ENCODE measurements around the gene RHEBL1. TPM values are rescaled to one million over a fixed set of nuclear protein-coding genes. Genes with fewer than 3 reads are reported as not detected.

Gene RHEBL1
- total and polyA plus RNA-seq, 10 donors = 2.0 to 6.7 (median 3.1) TPM

- intact Hi-C loops (cut with DNase I; ENCODE audit: low total_unique reads) = no loop called here
- Histone ChIP-seq H3K4me3 (no peak overlapping the region), H3K27ac (no peak overlapping the region), H3K9me3 (no peaks in the 10 kb centered on the region), H3K4me1 (peaks cover 31 to 47% (median 35%) of the 10 kb centered on the region in 6 donors), H3K36me3 (peaks cover 9 to 77% (median 75%) of the 10 kb centered on the region in 6 donors), H3K27me3 (replicated peaks in 1 of 7) (no peaks in the 10 kb centered on the region)
- 91 to 95% (median 92%) methylated on average over 12 to 16 of the region's 16 CpGs for WGBS, 5 donors
- peak; percentile 61 for DNase-seq
- TF ChIP-seq CTCF (IDR thresholded peaks at IDR 0.05 in 8 of 11, conservative IDR thresholded peaks at IDR 0.05 in 3 of 11) (no peak), POLR2AphosphoS5 (IDR thresholded peaks at IDR 0.05) (no peak), POLR2A (IDR thresholded peaks at IDR 0.05) (no peak)
Observed at GRCh38 chr12:49052451-49053208, 17.1 kb downstream of the RHEBL1 start.

GRCh38 chr12:49051777-49052438 is 17.9 kb downstream of the RHEBL1 start:
- Histone ChIP-seq H3K4me1 (peaks cover 23 to 40% (median 27%) of the 10 kb centered on the region in 6 donors), H3K27ac (no peak overlapping the region), H3K36me3 (peaks cover 9 to 84% (median 83%) of the 10 kb centered on the region in 6 donors), H3K4me3 (no peak overlapping the region), H3K27me3 (replicated peaks in 1 of 7) (no peaks in the 10 kb centered on the region), H3K9me3 (no peaks in the 10 kb centered on the region)
- DNase-seq = peak; percentile 62
- TF ChIP-seq CTCF (IDR thresholded peaks at IDR 0.05 in 8 of 11, conservative IDR thresholded peaks at IDR 0.05 in 3 of 11) = no peak
- no peak for TF ChIP-seq POLR2A (IDR thresholded peaks at IDR 0.05)
- TF ChIP-seq POLR2AphosphoS5 (IDR thresholded peaks at IDR 0.05) = no peak
- WGBS, 5 donors = 90 to 94% (median 93%) methylated on average over 20 of the region's 20 CpGs
- intact Hi-C loops (cut with DNase I; ENCODE audit: low total_unique reads) = no loop called here

- peak; percentile 69 for DNase-seq
- intact Hi-C loops (cut with DNase I; ENCODE audit: low total_unique reads) = no loop called here
- H3K27ac ChIP-seq = no peak overlapping the region
- H3K9me3 ChIP-seq = no peaks in the 10 kb centered on the region
- peaks cover 18 to 35% (median 22%) of the 10 kb centered on the region in 6 donors for H3K4me1 ChIP-seq
- peaks cover 12 to 90% (median 88%) of the 10 kb centered on the region in 6 donors for H3K36me3 ChIP-seq
- no peak overlapping the region for H3K4me3 ChIP-seq
- no peak for TF ChIP-seq POLR2A (IDR thresholded peaks at IDR 0.05)
- peak in 1 of 3 donors; percentile 49 for TF ChIP-seq POLR2AphosphoS5 (IDR thresholded peaks at IDR 0.05)
- no peak for TF ChIP-seq CTCF (IDR thresholded peaks at IDR 0.05 in 8 of 11, conservative IDR thresholded peaks at IDR 0.05 in 3 of 11)
- 94 to 97% (median 97%) methylated on average over 11 to 18 of the region's 18 CpGs for WGBS, 5 donors
- H3K27me3 ChIP-seq (replicated peaks in 1 of 7) = no peaks in the 10 kb centered on the region
Observed at GRCh38 chr12:49051373-49051764, 18.4 kb downstream of the RHEBL1 start.
